GM11168 (cell line): ENCODE measurements around the gene TAS2R39.
"Not testable (repeated sequence)": the region's sequence is repeated elsewhere in the genome, so short reads cannot be mapped to it uniquely, and the experiment has no call there.

Experiments used
- in situ Hi-C: fragments of 300-500 bp; cut with MboI; formaldehyde crosslinking; loops from one replicate; pipeline ENCODE4 v1.12.0; 2022; ENCODE audit warnings: low sequenced_read_pairs; ENCODE audit not compliant: unreplicated experiment

The TAS2R39 gene

GRCh38 chr7:143183024-143183423, at the start of gene TAS2R39:
TSS of gene TAS2R39 (plus strand) at chr7:143183419. CDS start at chr7:143183419, 0 bp downstream.
- in situ Hi-C loops, result no loop called here

- in situ Hi-C loops, result no loop called here
Measured at GRCh38 chr7:143147070-143147469, 36.1 kb upstream of the TAS2R39 start.

GRCh38 chr7:143148050-143148449, 35.2 kb upstream of the TAS2R39 start:
- in situ Hi-C loops, result no loop called here

- in situ Hi-C loops, result no loop called here
Measured at GRCh38 chr7:143148651-143149050, 34.6 kb upstream of the TAS2R39 start.

GRCh38 chr7:143150696-143151095, 32.5 kb upstream of the TAS2R39 start:
- in situ Hi-C loops, result not testable (repeated sequence)

- in situ Hi-C loops, result not testable (repeated sequence)
Measured at GRCh38 chr7:143158617-143159016, 24.6 kb upstream of the TAS2R39 start.

- in situ Hi-C loops, result no loop called here
Measured at GRCh38 chr7:143171697-143172096, 11.5 kb upstream of the TAS2R39 start.

GRCh38 chr7:143172354-143172753, 10.9 kb upstream of the TAS2R39 start:
- in situ Hi-C loops, result no loop called here

- in situ Hi-C loops, result no loop called here
Measured at GRCh38 chr7:143176128-143176527, 7.1 kb upstream of the TAS2R39 start.

GRCh38 chr7:143177374-143178119, 5.7 kb upstream of the TAS2R39 start:
- in situ Hi-C loops, result no loop called here

GRCh38 chr7:143180771-143181170, 2.4 kb upstream of the TAS2R39 start:
- in situ Hi-C loops, result not testable (repeated sequence)

GRCh38 chr7:143181349-143181748, 1.9 kb upstream of the TAS2R39 start:
- in situ Hi-C loops, result no loop called here

GRCh38 chr7:143185551-143185950, 2.3 kb downstream of the TAS2R39 start:
- in situ Hi-C loops, result no loop called here

GRCh38 chr7:143188994-143189393, 5.8 kb downstream of the TAS2R39 start:
- in situ Hi-C loops, result no loop called here

GRCh38 chr7:143193880-143194279, 10.7 kb downstream of the TAS2R39 start:
- in situ Hi-C loops, result no loop called here

GRCh38 chr7:143199040-143199439, 15.8 kb downstream of the TAS2R39 start:
- in situ Hi-C loops, result no loop called here

- in situ Hi-C loops, result loop anchor here (25.0 kb wide), 1 partner anchor 340 kb away; the partner anchor contains the start of gene EPHB6
Measured at GRCh38 chr7:143202161-143202560, 18.9 kb downstream of the TAS2R39 start.

GRCh38 chr7:143203386-143203785, 20.2 kb downstream of the TAS2R39 start:
- in situ Hi-C loops, result loop anchor here (25.0 kb wide), 1 partner anchor 341 kb away; the partner anchor contains the start of gene EPHB6

GRCh38 chr7:143205560-143206293, 22.5 kb downstream of the TAS2R39 start:
- in situ Hi-C loops, result loop anchor here (5.0 to 25.0 kb wide), 2 partner anchors 188 to 343 kb away; partner anchors contain the start of gene EPHB6

GRCh38 chr7:143210541-143210940, 27.3 kb downstream of the TAS2R39 start:
- in situ Hi-C loops, result loop anchor here (25.0 kb wide), 1 partner anchor 348 kb away; the partner anchor contains the start of gene EPHB6

- in situ Hi-C loops, result loop anchor here (25.0 kb wide), 1 partner anchor 351 kb away; the partner anchor contains the start of gene EPHB6
Measured at GRCh38 chr7:143213478-143213877, 30.3 kb downstream of the TAS2R39 start.
